Forelimb muscle (tissue), 1 donor: ENCODE data around the gene GUCA1A. TPM values are rescaled to one million over a fixed set of nuclear protein-coding genes. Genes with fewer than 3 reads are reported as not detected.
"Not testable (repeated sequence)": the region's sequence is repeated elsewhere in the genome, so short reads cannot be mapped to it uniquely, and the experiment has no call there.

ENCODE experiments used
- DNase-seq: peaks from one replicate; pipeline ENCODE4 v3.0.0-alpha.2; 2013; ENCODE audit warnings: low read depth
- polyA plus RNA-seq: library from polyadenylated mRNA; unstranded; fragments of 120-200 nt; gene quantifications from one replicate; pipeline ENCODE4 v1.2.1, GENCODE V29; 2013; ENCODE audit not compliant: insufficient read length

Gene GUCA1A
- polyA plus RNA-seq, 1 donor: not detected

DNA sequence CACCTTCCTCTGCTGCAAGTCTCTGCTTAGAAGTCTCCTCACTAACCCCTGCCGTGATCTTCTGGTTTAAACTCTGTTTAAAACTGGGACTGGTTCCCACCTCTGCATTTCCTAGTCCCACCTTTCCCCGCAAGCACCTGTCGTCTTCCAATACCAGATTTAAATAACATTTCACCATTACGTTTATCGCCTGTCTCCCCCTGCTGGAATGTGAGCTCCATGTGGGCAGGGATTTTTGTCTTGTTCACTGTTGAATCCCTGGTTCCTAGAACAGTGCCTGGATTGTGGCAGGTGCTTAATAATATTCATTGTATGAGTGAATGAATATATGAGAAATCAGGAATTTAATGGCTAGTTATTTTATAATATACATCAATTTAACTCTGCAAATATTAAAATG, 2.7 kb downstream of the GUCA1A start:
- no peak for DNase-seq

GRCh38 chr6:42176981-42177380, 3.8 kb downstream of the GUCA1A start:
- DNase-seq: no peak

GRCh38 chr6:42177514-42178364, 4.6 kb downstream of the GUCA1A start:
- DNase-seq: no peak

DNA sequence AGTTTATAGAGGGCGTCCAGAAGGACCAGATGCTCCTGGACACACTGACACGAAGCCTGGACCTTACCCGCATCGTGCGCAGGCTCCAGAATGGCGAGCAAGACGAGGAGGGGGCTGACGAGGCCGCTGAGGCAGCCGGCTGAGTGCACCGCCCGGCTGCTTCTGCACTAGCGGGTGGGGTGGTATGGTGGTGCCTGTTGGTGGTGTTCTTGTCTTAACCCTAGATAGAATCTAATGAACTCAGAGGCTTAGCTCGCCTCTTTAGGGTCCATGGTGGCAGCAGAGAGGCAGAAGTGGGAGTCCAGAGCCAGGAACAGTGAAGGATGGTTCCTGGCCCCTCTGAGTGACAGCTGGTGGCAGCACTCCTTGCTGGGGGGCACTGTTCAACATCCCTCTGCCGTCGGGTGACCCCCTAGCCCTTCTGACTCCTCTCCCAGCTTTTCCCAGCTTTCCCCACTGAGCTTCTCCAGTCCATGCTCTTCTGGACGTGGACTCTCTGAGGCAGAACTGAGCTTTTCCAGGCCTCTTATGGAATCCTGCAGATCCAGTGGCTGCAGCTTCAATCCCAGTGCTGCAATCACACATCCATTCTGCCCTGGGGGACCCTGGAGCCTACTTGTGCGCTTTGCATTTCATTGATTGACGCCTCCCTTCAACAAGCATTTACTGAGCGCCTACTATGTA, 6.2 kb downstream of the GUCA1A start:
- DNase-seq: no peak

DNA sequence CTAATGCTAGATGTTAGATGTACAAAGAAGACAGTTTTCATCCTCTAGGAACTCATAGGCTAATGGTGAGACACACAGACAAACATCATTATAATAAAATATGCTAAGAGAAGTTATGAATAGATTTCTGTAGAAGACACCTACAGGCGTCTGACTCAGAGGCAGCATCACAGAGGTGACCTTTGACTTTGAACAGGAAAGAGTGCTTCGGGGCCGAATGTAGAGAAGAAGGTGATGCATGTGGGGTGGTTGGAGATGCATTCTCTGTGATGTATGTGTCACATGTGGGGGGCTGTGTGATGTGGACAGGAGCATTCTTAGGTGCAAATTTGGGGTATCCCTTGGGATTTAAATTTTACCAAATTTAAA, 6.8 kb downstream of the GUCA1A start:
- no peak for DNase-seq

DNA sequence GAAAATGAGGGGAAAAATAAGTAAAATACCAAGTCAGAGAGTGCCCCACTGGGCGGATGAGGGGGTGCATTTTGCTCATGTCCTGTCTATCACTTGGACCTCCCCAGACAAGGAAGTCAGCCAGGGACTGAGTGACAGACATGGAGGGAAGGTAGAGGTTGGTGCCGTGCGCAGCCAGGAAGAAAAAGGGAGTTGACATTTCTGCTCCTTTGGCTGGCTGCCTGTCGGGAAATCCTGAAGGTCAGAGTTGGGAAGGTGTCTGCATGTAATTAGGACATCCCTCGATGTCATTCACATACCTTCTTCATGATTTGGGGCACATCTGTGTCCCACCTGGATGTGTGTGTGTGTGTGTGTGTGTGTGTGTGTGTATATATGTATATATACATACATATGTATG, 8.9 kb downstream of the GUCA1A start:
- no peak for DNase-seq

DNA sequence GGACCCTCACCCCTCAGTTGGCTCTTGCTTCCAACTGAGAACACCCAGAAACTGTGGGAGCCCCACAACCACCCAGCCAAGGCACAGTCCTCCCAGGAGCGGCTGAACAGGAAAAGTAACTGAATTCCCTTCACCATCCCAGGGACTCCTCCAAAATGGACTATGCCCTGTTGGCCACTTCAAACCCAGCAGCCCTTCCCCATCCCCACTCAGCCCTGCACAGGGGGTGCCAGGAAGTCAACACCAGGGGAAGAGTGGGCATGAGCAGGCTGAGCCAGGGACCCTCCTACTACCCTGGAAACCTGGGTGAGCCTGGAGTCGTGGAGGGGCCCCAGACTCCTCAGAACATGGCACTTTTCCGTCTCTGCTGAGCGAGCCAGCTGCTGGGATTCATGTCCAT, 11.3 kb downstream of the GUCA1A start:
- no peak for DNase-seq

DNA sequence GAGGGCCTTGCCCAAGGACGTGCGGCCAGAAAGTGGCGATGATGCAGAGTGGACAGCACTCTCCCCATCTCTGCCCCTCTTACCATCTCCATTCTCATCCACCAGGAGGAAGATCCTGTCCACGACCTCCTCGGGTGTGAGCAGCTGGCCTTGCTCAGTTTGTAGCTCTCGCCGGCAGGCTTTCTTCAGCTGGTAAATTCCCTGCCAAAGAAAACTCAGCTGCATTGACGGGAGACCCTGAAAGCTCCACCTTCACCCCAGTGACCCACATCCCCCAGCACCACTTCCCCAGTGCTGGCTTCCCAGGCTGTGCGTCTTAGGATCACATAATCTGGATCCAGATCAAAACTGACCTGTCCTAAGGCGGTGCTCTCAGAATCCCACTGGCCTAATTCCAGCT, 12.4 kb downstream of the GUCA1A start:
- DNase-seq: no peak

DNA sequence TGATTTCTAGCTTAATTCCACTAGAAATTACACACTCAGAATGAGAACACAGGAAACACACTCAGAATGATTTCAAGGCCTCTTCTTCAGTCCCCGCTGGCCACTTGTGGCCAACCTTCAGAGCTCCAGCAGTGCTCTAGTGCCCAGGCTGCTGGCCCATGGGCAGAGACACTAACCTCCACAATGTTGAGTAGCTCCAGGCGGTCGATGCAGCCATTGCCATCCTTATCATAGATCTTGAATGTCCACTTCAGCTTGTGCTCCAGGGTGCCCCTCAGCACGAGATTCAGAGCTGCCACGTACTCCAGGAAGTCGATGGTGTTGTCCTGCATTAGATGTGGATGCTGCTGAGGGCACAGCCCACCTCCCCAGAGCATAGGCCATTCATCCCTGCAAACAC, 15.2 kb downstream of the GUCA1A start:
- no peak for DNase-seq

GRCh38 chr6:42190554-42191183, 17.5 kb downstream of the GUCA1A start:
- DNase-seq: no peak

DNA sequence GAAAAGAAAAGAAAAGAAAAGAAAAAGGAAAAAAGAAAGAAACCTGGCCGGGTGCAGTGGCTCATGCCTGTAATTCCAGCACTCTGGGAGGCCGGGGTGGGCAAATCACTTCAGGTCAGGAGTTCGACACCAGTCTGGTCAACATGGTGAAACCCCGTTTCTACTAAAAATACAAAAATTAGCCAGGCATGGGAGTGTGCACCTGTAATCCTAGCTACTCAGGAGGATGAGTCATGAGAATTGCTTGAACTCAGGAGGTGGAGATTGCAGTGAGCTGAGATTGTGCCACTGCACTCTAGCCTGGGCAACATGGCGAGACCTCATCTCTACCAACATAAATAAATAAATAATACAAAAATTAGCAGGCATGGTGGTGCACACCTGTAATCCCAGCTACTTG, 19.2 kb downstream of the GUCA1A start:
- not testable (repeated sequence) for DNase-seq

DNA sequence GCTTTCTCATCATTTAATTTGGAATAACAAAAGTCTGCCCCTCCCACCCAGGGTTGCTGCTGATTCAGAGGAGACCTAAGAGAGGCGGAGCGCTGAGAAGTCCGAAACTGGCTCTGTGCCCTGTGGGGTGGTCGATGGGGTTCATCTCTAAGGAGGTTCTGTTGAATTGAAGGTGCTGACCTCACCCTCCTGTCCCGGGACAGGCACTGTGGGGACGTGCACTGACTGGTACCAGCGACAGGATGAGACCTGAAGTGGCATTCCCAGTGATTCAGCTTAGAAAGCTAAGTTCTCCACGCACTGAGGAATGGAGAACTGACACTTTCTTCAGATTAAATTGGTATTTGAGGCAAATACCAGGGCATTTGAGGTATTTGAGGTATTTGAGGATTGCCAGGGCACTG, 20.3 kb downstream of the GUCA1A start:
- no peak for DNase-seq

GRCh38 chr6:42194056-42194455, 20.9 kb downstream of the GUCA1A start:
- no peak for DNase-seq

DNA sequence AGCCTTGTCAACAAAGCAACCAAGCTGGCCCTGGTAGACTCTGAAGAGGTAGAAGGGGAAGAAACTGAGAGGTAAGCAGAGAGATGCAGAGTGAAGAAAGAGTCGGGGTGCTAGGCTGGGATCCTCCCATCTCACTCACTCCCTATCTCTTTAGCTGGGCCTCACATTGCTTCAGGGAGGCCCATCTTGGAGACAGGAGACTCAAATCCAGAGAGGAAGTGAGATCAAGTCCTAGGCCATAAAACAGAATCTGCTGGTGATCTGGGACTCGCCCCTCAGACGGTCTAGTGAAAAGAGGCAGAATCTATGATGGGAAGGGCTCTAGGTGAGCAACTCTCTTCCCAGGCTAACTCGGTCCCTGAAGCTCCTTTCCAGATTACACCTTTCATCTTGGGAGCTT, 22.3 kb downstream of the GUCA1A start:
- DNase-seq: no peak

GRCh38 chr6:42197555-42198362, 24.6 kb downstream of the GUCA1A start:
- no peak for DNase-seq

DNA sequence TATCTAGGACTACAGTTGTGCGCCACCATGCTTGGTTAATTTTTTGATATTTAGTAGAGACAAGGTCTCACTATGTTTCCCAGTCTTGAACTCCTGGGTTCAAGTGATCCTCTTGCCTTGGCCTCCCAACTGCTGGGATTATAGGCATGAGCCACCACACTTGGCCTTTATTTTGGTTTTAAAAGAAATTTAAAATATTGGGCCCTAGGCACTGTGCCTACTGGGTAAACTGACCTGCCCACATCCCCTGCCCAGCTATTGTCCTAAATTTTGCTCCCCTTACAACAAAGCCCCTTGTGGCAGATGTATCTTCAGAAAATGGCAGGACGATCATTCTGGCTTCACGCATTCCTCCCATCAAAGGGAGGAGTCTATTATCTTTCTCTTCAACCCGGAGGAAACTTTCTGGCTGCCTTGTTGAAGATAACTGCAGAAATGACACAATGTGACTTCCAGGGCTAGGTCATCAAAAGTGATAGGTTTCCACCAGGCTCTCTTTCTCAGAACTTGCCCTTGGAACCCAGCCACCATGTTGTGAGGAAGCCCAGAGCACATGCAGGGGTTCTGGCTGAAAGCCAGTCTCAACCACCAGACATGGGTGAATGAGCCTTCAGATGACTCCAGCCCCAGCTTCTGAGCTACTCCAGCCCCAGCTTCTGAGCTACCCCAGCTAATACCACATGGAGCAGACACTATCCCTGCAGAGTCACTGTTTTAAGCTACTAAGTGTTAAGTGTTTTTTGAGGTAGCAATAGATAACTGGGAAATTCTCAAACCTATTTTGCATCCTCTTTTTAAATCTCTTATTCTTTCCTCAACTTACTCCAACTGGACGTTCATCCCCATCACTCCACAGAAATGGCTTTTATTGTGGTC, 26.2 kb downstream of the GUCA1A start:
- DNase-seq: no peak

DNA sequence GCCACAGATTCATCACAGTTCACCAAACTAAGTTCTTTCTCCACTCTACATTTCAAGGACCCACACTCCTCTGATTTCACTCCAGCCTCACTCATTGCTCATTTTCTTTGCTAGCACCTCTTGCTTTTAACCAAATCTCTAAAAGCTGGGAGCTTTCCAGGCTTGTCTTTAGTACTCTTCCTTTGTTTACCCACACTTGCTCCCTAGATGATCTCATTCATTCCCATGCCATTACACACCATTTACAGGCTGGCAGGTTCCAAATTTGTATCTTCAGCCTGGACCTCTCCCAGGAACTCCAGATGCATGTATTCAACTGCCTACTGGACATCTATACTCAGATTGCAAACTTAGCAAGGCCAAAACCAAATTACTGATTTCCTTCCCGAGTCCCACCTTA, 26.9 kb downstream of the GUCA1A start:
- no peak for DNase-seq

DNA sequence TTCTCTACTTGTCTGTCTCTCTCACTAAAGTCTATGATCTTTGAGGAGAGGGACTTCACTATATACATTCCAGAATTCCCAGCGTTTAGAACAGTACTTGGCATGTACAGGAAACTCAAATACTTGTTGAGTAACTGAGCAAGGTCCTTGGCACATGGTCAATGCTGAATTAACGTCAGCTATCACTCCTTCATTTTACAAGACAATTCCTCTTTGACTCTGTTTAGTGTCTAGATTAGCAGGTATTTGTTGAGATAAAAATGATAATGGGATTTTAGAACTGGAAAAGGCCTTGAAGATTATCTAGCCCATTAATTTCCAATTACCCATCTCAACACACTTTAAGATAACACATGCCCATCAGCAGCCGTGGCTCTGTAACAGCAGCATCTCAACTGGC, 28.2 kb downstream of the GUCA1A start:
- no peak for DNase-seq

DNA sequence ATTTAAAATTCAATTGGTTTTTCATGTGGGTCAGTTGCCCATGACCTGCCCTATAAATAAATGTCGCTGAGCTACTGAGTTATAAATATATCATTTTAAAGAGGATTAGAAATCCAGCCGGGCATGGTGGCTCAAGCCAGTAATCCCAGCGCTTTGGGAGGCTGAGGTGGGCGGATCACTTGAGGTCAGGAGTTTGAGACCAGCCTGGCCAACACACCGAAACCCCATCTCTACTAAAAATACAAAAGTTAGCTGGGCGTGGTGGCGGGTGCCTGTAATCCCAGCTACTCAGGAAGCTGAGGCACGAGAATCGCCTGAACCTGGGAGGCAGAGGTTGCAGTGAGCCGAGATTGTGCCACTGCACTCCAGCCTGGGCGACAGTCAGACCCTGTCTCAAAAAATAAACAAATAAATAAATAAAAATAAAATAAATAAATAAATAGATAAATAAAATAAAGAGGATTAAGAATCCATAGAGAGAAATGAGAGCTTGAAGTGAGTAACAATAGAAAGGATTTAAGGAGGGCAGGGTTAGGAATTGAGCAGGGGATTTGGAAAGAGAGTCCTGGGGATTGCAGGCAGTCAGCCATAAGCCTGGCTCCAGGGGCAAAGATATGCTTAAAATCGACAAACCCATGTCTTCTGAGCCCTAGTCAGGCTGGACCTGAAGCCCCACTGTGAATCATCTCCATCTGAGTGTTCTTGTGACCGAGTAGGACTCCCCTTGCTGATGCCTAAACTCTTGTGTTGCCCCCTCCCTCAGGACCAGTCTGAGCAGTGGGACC, 29.2 kb downstream of the GUCA1A start:
- not testable (repeated sequence) for DNase-seq

DNA sequence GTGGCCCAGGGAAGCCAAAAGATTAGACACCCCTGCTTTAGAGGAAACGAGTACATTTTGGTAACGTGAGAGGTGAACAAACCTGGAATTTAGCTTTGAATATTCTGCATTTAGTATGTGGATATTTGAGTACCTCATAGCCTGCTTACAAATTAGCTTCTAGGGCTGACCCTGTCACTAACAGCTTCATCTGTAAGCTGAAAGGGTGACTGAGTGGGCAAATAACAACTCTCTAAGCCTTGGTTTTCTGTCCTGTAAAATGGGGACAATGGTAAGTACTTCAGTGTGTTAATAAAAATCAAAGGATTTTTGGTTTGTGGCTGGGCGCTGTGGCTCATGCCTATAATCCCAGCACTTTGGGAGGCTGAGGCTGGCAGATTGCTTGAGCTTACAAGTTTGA, 30.0 kb downstream of the GUCA1A start:
- DNase-seq: no peak
